ENCODE results near the gene MED12.

The MED12 gene

DNA sequence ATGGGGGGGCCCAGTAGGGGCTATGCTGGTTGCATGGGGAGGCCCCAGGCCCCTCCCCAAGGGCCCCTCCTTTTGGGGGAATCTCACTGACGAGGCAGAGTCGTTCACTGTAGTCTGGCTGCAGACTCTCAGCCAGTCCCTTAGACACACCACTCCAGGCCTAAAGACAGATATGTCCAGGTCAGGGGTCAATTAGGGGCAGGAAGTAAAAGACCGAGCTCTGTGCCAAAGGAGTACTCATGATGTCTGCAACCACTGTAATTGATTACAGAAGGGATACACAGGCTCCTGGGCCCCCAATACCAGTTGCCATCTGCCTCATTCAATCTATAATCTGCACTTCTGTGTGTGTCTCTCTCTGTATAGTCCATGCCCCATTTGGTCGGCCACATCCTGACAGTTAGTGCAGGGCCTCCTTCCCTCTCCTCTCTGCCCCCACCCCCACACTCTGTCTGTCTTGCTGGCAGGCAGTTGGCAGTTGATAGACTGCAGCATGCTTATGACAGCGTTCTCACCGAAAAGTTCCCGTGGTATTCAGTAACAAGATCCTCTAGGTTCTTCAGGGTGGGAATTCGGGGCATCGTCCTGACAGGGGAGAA, 10.5 kb upstream of the MED12 start:
- peak; percentile 65 for DNase-seq

DNA sequence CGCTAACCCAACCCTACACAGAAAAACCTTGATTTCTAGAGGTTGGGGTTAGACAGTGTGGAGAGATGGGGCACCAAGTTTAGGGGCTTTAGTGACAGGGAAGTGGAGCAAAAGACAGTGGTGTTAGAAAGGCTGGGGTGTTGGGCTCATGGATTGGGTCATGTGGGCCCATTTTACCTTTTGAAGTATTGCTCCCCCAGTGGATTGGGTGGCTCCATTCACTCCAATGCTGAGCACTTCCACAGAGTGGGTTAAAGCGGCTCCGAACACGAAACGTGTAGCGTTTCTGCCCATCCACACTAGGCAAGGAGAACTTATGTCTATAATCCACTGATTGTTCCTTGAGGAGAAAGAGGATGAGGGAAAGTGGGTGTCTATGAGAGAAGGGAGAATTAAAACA, 9.3 kb upstream of the MED12 start:
- no peak for DNase-seq

DNA sequence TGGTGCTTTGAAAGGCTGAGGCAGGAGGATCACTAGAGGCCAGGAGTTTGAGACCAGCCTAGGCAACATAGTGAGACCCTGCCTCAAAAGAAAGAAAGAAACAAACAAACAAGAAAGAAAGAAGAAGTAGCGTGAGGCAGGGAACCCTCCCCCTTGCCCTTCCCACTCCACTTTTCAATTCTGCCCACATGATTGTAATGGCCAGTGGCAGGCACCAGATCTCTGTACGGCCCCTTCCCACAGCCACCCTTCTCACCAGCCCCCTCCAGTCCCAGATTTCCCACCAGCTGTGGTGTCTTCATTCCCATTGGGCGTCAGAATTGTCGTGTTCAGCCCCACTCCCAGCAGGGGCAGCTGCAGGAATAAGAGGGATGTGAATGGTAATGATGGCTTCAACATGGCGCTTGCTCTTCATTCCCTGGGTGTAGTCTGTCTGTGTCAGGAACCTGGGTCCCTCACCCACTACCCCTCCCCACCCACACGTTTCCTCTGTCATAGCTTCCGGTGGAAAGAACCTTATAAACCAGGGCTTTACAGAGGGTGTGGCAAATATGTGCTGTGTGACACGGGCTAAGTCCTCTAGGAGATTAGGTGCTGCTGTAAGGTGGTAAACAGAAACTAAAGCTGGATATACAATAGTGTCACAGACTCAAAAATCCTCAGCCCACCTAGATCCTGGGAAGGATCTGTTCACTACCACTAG, 7.1 kb upstream of the MED12 start, which contains the start of gene IL2RG:
TSS of gene IL2RG (minus strand) at position 437 of the 703 bp plus-strand sequence. CDS start at position 399, 38 bp downstream.
- DNase-seq, result peak; percentile 92

DNA sequence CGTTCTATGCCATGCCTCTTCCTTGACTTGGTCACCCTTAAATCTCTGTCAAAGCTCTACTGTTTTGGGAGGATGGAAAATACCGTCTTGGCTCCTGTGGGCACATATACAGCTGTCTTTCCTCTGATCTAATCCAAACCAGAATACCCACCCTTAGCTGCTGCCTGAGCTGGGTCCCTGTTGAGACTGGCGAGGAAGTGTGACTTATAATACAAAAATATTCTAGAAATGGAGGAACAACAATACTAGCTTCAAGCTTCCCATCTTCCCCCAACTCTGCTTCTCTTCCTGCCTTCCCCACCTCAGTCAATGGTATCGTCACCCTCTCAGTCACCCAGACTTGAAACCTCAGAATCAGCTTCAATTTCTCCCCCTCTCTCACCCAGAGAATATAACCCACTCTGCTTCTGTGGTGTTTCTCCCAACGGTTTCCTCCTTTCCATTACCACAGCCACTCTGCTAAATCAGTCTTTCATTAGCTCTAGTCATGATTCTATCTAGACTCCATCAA, 6.4 kb upstream of the MED12 start:
- DNase-seq, result peak; percentile 45

DNA sequence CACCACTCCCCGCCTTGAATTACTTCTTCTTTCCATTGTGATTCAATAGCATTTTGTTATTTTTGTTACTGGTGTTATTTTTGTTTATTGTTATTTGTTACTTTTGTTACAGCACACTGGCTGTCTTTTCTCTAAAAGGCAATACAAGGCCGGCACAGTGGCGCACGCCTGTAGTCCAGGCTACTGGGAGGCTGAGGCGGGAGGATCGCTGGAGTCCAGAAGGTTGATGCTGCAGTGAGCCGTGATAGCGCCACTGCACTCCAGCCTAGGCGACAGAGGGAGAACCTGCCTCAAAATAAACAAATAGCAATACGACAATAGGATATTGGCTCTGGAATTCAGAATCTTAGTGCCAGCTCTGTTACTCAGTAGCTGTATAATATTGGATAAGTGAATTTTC, 1.0 kb upstream of the MED12 start:
- DNase-seq, result no peak

DNA sequence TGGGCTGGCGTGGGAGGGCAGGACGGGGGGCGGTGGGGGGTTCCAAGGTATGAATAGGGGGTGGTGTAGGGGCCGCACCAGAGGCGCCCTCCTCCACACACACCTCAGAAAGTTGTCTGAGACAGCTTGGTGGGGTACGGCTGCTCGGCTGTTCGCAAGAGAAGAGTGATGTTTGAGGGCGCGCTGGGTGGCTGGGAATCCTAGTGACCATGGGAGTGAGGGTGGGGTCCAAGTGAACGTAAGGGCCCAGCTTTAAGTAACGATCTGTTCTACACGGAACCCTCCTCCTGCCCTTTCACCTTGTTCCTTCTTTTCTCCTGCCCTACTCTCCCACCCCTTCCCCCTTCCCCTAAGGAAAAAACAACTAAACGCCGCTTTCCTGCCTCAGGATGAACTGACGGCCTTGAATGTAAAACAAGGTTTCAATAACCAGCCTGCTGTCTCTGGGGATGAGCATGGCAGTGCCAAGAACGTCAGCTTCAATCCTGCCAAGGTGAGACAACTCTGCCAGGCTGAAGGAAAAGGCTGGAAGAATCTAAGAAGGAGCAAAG, 664 bp downstream of the MED12 start:
- DNase-seq, result no peak

DNA sequence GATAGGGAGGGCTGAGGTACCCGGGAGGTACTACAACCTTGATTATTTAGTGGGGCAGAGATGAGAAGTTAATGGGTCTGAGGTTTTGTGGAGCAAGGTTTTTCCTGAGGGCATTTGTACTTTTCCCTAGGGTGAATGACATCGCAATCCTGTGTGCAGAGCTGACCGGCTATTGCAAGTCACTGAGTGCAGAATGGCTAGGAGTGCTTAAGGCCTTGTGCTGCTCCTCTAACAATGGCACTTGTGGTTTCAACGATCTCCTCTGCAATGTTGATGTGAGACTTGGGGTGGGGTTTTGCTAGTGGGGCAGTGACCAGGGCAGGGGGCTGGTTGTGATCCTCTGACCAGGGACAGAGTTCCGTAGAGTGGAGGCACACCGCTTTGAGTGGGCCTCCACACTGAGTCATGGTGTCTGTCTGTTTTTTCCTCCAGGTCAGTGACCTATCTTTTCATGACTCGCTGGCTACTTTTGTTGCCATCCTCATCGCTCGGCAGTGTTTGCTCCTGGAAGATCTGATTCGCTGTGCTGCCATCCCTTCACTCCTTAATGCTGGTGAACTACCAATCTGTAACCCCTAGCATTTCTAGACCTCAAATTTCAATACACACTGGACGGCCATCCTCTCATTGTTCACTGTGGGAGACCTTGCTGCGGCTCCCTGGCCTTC, 9.9 kb downstream of the MED12 start:
- no peak for DNase-seq

DNA sequence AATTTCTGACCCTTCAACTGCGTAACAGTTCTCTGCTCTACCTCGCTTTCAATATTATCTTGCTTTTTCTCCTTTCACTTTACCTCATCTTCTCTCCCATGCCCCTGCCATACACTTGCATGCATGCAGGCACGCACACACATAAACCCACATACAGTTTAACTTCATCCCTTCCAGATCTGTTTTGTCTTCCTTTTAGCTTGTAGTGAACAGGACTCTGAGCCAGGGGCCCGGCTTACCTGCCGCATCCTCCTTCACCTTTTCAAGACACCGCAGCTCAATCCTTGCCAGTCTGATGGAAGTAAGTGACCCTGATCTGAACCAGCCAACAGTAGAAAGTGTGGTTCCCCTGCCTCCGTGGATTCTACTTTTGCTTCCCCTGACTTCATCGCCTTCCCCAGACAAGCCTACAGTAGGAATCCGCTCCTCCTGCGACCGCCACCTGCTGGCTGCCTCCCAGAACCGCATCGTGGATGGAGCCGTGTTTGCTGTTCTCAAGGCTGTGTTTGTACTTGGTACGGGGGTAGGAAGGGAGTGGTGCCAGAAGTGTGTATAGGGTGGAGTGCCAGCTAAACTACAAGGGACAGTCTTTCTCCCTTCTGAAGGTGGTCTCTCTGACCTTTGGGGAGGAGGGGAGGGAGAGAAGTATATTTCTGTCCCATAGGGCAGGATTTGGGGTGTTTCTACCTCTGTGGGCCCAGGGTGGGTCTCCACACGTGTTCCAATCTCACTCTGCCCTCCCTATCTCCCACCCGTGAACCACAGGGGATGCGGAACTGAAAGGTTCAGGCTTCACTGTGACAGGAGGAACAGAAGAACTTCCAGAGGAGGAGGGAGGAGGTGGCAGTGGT, 10.7 kb downstream of the MED12 start:
- peak; percentile 76 for DNase-seq

DNA sequence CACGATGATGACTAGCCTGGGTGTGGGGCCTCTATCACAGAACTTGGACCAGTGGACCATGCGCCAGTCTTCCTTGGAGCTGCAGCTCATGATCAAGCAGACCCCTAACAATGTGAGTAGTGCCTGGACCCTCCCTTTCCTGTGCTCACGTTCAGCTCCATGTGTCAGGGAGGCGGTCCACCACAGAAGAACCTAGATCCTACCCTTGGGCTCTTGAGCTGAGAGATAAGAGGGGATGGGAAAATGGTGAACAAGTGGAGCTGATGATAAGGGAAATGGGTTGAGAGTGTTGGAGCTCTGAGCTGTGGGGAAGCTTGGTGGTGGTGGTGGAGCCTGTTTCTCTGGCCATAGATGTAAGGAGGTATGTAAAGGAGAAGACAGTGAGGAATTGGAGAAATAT, 13.1 kb downstream of the MED12 start:
- DNase-seq, result no peak

DNA sequence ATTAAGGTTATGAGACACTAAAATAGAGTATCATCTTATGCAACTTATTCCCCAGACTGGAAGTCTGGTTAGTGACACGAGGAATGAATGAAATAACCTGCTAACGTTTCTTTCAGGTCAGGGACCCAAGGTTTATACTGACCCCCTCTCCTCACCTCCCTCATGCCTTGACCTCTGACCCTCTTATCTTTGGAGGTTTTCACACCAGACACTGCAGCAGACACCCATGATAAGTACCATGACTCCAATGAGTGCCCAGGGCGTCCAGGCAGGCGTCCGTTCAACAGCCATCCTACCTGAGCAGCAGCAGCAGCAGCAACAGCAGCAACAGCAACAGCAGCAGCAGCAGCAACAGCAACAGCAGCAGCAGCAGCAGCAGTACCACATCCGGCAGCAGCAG, 22.0 kb downstream of the MED12 start:
- DNase-seq, result no peak

DNA sequence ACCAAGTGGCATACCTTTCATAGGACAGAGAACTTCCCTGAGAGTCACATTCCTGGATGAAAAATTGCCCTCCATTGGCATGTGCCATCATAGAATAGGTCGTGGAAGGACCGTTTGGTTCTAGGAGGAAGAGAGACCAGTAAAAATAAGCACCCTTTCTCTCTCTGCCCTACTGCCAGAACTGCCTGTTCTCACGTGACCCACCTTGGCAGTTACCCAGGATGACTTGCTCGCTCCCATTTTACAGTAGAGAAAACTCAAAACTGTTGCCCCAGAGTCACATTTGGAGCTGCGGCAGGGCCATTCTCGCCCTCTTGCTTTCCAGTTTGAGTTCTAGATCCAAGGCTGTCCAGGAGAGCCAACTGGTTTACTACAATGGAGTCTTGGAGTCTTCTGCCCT, 25.1 kb downstream of the MED12 start:
- DNase-seq, result no peak

DNA sequence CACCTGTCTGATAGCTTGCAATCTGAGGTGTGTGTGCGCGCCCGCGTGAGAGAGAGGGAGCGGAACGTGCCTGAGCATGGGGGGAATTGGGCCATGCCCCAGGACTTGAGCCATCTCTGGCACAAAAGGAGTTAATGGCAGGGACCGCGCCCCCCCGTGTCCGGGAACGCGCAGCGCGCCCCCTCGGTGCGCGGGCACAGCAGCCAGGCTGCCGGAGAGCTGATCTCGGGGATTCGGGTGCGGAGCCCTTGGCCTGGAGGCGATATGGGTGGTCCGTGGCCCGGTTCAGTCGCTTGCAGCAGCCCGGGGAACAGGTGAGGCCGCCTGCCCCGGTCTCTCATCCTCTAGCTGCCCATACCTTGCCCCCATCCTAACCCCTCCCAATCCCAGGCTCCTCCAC, 26.3 kb downstream of the MED12 start, which contains the start of gene NLGN3:
TSS of gene NLGN3 (plus strand) at position 191 of the 400 bp plus-strand sequence. CDS start 2,909 bp downstream, outside the sequence.
- no peak for DNase-seq

DNA sequence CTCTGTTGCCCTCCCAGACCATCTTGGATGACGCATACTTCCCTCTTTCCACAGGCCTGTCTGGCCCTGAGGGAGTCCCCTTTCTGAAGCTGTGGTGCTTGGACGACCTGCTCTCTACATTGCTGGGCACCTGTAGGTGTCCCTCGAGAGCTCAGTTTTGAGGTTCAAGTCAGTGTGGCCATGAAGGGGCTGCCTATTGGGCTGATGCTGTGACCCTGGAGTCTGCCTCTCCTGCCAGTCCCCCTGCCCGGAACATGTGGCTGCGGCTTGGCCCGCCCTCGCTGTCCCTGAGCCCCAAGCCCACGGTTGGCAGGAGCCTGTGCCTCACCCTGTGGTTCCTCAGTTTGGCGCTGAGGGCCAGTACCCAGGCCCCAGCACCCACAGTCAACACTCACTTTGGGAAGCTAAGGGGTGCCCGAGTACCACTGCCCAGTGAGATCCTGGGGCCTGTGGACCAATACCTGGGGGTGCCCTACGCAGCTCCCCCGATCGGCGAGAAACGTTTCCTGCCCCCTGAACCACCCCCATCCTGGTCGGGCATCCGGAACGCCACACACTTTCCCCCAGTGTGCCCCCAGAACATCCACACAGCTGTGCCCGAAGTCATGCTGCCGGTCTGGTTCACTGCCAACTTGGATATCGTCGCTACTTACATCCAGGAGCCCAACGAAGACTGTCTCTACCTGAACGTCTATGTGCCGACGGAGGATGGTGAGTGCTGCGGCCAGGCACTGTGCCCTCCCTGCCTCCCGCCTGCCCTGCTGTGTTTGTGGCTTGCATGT, 29.3 kb downstream of the MED12 start:
- no peak for DNase-seq

DNA sequence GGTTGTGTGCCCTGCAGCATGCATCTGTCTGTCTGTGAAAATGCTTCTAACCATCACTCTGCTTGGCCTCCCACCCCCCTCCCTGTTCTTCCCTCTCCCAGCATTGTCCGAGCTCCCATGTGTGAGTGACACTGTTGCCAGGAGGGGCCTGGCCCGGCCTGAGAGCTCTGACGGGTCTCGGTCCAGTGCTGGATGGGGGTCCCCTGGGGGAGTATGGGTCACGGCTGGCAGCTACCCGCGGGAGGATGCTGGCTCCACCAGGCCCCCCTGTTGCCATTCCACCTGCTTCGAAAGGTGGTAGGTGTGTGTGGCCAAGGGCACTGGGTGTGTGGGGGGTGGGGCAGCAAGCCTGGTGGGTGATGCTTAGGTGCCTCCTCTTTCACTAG, 29.9 kb downstream of the MED12 start:
- DNase-seq, result no peak

DNA sequence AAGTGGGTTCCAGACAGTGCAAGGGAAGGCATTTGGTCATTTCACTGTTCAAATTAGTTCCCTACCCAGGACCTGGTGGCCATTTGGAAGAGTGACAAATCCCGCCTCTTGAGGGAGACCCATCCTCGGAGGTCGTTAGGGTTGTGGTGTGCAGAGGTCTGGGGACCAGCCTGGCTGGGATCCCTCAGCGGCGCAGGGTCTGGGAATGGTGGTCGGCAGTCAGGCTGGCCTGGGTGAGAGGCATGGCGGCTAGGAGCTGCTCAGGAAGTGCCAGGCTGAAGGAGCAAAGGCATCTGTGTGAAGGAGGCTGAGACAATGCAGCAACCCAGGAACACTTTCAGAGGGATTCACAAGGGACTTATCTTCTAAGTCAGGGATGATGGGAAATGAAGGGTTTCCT, 33.0 kb downstream of the MED12 start:
- no peak for DNase-seq

DNA sequence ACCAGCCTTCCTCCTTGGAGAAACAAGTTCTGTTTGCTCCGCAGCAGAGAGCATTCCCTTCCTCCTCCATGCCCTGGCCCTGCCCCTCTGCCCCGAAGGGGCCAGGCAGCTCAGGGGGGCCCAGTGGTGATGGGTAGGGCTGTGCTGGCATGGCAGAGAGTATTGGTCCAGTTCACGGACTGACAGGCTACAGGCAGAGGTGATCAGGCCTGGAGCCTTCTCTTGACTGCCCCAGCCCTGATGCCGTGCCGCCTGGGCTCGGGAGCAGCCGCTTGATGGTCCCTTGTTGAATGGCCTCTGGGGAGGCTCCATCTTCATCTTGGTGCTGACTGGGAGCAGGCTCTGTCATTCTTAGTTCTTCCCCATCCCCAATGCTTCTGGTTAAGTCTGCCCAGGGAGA, 35.8 kb downstream of the MED12 start:
- DNase-seq, result no peak

DNA sequence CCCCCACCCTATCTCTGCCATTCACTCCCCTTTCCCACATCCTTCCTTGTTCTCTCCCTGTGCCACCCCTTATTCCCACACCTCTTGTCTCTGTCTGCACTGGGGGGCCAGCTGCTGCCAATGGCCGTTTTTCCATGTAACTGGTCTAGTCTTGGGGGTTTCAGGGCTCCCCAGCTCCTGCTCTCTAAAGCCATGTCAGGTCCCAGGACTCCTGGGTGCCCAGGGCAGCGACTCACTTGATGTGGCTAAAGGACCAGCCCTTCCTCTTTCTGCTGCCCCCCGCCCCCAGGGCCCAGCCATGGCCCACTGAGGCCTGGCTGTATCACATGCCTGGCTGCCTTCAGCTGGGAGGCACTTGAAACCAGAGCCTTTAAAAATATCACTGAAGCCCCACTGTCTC, 36.2 kb downstream of the MED12 start:
- DNase-seq, result no peak

DNA sequence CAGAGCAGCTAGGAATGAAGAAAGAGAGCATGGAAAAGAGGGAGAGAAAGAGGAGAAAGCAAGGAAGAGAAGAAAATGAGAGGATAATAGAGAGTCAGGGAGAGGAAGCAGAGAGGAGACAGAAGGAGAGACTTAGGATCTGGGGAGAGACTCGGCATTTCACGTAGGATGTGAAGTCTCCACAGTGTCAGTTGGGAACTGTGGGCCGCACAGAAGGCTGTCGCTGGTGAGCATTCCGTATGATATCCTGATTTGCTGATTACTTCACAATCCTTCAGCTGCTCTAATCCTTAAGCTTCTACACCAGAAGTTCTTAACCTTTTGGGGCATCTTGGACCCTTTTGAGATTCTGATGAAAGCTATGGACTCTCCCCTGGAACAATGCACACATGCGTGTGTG, 40.2 kb downstream of the MED12 start:
- DNase-seq, result no peak

DNA sequence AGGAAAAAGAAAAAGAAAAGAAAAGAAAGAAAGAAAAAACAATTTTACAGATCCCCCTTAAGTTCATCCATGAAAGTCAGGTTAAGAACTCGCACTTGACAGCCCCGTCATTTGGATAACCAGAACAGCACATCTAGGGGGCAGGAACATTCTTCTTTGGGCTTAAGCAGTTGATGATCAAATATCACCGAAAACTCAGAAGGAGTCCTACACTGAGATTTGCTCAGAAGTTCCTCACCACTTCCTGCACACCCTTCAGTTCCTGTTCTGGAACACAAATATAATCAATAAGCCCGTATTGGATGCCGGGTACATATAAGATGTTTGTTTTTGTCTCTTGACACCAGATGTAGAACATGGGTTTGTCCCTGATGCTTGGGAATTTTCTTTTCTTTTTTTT, 40.9 kb downstream of the MED12 start:
- DNase-seq, result no peak

DNA sequence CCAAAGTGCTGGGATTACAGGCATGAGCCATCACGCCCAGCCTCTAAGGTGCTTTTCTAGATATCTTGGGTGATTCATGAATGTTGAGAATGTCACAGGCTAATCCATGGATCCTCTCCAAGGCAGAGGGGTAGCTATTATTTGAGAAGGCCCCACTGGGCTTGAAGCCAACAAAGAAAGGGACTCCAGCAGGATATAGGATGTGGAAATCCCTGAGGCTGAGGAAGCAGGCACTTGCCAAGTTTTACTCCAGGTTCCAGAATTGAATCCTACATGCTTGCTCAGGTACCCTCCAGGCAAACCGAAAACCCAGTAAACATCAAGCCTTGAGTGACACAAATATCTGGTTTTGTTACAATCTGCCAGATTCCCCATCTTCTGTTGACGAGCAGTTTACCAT, 42.1 kb downstream of the MED12 start:
- no peak for DNase-seq

DNA sequence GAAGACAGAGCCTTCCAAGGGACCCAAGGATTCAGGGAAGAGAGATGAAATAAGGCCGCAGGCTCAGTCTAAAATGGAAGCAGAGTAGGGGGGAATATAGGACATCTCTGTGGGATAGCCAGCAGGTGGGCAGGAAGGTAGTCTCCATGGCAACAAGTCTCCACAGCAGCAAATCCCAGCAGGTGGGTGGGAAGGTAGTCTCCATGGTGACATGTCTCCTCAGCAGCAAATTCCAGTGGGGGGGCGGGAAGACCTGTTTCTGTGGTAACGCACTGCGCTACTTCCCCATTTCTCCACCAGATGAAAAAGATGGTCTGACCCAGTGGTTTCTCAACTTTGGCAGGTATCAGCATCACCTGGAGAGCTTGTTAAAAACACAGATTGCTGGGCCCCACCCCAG, 44.6 kb downstream of the MED12 start:
- no peak for DNase-seq

DNA sequence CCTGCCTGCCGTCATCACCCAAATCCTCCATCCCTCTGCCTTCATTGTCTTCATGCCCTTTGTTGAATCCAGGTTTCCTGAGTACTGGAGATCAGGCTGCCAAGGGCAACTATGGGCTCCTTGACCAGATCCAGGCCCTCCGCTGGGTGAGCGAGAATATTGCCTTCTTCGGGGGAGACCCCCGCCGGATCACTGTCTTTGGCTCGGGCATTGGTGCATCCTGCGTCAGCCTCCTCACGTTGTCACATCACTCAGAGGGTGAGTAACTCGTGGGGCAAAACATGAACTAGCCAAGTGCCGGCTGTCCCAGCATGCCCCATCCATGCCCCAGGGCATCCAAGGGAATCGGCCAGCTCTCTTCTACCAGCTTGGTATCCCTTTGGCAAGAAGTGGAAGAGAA, 45.7 kb downstream of the MED12 start:
- DNase-seq, result no peak

Data from activated CD4-positive, alpha-beta T cell treated with anti-CD3 and anti-CD28 coated beads, Interleukin-2, amount 50 U/mL, for 16 hours (primary cell).